IPS DF 6.9 (cell line): ENCODE data around the gene SREK1.
"Not testable (repeated sequence)": the region's sequence is repeated elsewhere in the genome, so short reads cannot be mapped to it uniquely, and the experiment has no call there.

Source experiments
- DNase-seq: peaks from one replicate; pipeline ENCODE4 v3.0.0-alpha.2; 2013; ENCODE audit warnings: low read depth, low spot score
- H3K27ac ChIP-seq: one replicate; pipeline ENCODE4 v1.5.1; 2013; ENCODE audit warnings: low read length, control low read depth
- H3K27me3 ChIP-seq: 2 replicates; pipeline ENCODE4 v1.6.1; 2013; ENCODE audit warnings: mild to moderate bottlenecking, low read length; ENCODE audit not compliant: control insufficient read depth, insufficient read depth
- H3K36me3 ChIP-seq: 2 replicates; pipeline ENCODE4 v1.6.1; 2013; ENCODE audit warnings: low read length; ENCODE audit not compliant: control insufficient read depth, insufficient read depth
- H3K4me1 ChIP-seq: 2 replicates; pipeline ENCODE4 v1.6.1; 2013; ENCODE audit warnings: low read length; ENCODE audit not compliant: control insufficient read depth, insufficient read depth
- H3K4me3 ChIP-seq: 2 replicates; pipeline ENCODE4 v1.5.1; 2013; ENCODE audit warnings: mild to moderate bottlenecking, low read length
- H3K9me3 ChIP-seq: 2 replicates; pipeline ENCODE4 v1.6.1; 2013; ENCODE audit warnings: low read length, inconsistent platforms; ENCODE audit not compliant: control insufficient read depth, insufficient read depth
- WGBS: extraction: QIAGEN DNeasy Blood & Tissue Kit; methylation state at CpG from one replicate; pipeline ENCODE4 v1.1.7; 2013; ENCODE audit warnings: mixed read lengths, missing lambda C conversion rate; ENCODE audit not compliant: insufficient read length, insufficient coverage; 5-methylcytosine and 5-hydroxymethylcytosine counted together

The SREK1 gene, protein sequence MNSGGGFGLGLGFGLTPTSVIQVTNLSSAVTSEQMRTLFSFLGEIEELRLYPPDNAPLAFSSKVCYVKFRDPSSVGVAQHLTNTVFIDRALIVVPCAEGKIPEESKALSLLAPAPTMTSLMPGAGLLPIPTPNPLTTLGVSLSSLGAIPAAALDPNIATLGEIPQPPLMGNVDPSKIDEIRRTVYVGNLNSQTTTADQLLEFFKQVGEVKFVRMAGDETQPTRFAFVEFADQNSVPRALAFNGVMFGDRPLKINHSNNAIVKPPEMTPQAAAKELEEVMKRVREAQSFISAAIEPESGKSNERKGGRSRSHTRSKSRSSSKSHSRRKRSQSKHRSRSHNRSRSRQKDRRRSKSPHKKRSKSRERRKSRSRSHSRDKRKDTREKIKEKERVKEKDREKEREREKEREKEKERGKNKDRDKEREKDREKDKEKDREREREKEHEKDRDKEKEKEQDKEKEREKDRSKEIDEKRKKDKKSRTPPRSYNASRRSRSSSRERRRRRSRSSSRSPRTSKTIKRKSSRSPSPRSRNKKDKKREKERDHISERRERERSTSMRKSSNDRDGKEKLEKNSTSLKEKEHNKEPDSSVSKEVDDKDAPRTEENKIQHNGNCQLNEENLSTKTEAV

DNA sequence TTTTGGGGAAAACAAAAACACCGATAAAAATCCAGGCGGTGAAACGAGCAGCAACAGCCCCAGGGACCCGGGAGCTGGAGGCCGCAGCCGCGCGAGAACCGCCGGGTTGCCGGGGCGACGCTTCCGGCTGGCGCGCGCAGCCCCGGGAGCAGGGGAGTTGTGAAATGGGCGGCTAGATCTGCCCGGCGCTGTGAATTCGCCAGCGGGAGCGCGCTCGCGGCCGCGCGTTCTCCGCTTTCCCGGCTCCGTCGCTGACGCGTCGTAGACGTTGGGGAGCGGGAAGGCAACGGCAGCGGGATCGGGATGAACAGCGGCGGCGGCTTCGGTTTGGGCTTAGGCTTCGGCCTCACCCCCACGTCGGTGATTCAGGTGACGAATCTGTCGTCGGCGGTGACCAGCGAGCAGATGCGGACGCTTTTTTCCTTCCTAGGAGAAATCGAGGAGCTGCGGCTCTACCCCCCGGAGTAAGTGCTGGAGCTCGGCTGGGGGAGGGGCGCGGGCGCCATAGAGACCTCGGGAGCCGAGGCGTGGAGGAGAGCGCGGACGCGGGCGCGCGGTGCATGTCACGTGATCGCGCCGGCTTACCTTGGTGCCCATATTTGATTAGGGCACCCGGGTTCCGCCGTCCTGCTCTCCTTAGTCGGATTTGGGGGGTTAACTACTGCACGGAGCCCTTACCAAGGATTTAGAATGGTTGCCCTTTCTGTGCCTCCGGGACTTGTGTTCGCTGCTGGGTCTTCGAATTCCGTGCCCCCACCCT lies at the start of gene SREK1:
TSS of gene SREK1 (plus strand) at position 227 of the 760 bp plus-strand sequence. CDS start at position 304, 77 bp downstream.
- no CpG with 5 or more reads among the region's 86 CpGs for WGBS
- DNase-seq = peak; percentile 83
- no peak within 1 kb of the TSS for H3K27ac ChIP-seq

DNA sequence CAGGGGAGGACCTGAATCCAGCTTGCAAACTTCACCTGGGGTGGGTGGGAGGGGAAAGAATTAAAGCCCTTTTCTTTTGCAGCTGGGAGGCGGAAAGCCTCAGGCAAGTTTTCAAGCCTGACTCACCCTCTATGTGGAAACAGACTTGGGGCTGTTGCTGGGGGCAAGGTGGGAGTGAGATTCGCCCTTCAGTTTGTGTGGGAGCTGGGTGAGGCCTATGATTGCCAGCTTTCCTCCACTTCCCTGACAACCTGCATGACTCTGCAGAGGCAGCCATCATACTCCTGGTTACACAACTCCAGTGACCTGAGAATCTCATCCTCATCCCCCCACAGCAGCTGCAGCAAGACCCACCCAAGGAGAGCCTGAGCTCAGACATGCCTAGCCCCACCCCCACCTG lies 43.2 kb upstream of the SREK1 start:
- no peak overlapping the region for H3K4me3 ChIP-seq
- no peaks in the 10 kb centered on the region for H3K9me3 ChIP-seq
- H3K4me1 ChIP-seq = no peaks in the 10 kb centered on the region
- no CpG with 5 or more reads among the region's 2 CpGs for WGBS
- DNase-seq = no peak
- H3K27ac ChIP-seq = no peak overlapping the region
- no peaks in the 10 kb centered on the region for H3K27me3 ChIP-seq
- no peaks in the 10 kb centered on the region for H3K36me3 ChIP-seq

More for the DNA sequence above, at the start of gene SREK1:
- Histone ChIP-seq H3K4me1 (no peaks in the 10 kb centered on the region), H3K9me3 (no peaks in the 10 kb centered on the region), H3K4me3 (peak within 1 kb of the TSS; percentile 97), H3K36me3 (no peaks in the 10 kb centered on the region), H3K27me3 (no peaks in the 10 kb centered on the region)

DNA sequence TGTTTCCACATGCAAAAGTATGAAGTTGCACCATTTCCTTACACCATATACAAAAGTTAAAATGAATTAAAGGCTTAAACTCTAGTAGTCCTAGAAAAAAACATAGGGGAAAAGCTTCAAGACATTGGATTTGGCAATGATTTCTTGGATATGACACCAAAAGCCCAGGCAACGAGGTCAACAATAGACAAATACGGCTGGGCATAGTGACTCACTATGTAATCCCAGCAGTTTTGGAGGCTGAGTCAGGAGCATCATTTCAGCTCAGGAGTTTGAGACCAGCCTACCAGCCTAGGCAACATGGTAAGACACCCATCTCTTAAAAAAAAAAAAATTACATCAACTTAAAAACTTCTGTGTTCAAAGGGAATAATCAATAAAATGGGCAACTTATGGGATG lies 30.9 kb upstream of the SREK1 start:
- Histone ChIP-seq H3K9me3 (no peaks in the 10 kb centered on the region; the same call in 1 of the 2 replicates), H3K4me3 (no peak overlapping the region), H3K36me3 (no peaks in the 10 kb centered on the region), H3K4me1 (no peaks in the 10 kb centered on the region), H3K27me3 (no peaks in the 10 kb centered on the region), H3K27ac (no peak overlapping the region)
- DNase-seq = no peak
- no CpG with 5 or more reads among the region's 2 CpGs for WGBS

DNA sequence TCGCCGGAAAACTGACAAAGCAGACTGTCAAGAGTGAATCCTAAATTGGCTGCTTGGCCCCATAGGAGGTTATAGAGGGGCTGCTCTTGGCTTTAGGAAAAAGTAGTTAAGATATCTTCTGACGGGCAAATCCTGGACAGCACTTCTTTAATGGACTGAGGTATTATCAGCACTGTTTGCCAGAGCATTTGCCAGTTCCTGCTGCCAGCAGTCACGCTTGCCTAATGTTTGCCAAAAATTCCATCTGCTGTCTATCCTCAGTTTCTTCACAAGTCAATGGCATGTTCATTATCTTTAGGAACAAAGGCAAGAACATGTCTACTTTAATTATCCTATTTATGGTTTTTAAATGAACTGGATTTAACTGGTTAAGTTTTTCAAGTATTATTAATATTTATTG lies 25.8 kb upstream of the SREK1 start:
- WGBS = no CpG with 5 or more reads among the region's 4 CpGs
- Histone ChIP-seq H3K9me3 (no peaks in the 10 kb centered on the region), H3K36me3 (no peaks in the 10 kb centered on the region), H3K27ac (no peak overlapping the region), H3K4me3 (no peak overlapping the region), H3K27me3 (no peaks in the 10 kb centered on the region), H3K4me1 (no peaks in the 10 kb centered on the region)
- no peak for DNase-seq

DNA sequence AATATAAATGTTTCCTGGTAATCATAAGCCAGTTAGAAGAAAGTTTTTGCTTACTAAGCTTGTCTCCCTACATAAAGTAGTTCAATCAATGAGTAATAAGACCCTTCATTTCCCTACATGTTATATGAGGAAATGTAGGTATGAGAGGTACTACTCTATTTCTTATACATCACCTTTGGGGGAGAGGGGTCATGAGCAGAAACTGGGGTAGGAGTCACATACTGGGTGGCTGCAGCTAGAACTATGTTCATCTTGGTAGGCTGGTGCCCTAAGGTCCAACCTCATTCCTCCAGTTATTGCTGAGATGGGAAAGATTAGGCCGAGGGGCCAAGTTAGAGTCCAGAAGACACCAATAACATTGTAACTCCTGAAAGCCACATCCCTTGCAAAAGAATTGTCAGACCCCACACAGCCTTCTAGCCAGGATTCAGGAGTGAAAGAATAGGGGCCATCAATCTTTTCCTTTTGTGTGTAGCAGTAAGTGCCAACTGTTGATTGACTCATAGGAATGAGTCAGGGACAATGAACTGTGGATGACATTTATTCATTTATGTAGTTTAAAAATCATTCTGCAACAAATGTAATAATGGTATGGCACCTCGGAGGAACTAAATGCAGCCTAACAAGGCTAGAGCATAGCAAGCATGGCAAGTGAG lies 21.6 kb upstream of the SREK1 start:
- Histone ChIP-seq H3K27me3 (no peaks in the 10 kb centered on the region), H3K9me3 (no peaks in the 10 kb centered on the region), H3K27ac (no peak overlapping the region), H3K36me3 (no peaks in the 10 kb centered on the region), H3K4me1 (no peaks in the 10 kb centered on the region), H3K4me3 (no peak overlapping the region)
- DNase-seq = no peak
- WGBS = no CpG with 5 or more reads among the region's 2 CpGs

DNA sequence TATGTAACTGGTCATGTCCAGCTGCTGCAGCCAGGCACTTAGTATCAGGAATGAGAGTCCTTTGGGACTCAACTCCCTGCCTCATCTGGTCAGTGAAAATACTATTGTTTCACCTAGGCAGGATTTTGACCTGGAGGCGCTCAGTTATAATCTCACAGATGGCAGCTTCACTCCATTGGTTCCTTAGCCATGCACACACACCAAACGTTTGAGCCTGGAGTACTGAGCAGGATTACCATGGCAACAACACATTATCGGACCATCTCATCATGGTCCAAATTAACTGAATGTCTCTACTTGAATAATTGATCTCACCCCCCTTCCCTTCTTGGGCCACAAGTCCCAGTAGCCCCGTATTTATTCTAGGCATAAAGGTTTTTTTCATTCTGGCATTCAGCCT lies 15.0 kb upstream of the SREK1 start:
- no peaks in the 10 kb centered on the region for H3K27me3 ChIP-seq
- no peak overlapping the region for H3K27ac ChIP-seq
- H3K36me3 ChIP-seq = no peaks in the 10 kb centered on the region
- H3K4me1 ChIP-seq = no peaks in the 10 kb centered on the region
- H3K4me3 ChIP-seq = no peak overlapping the region
- WGBS = no CpG with 5 or more reads among the region's 4 CpGs
- DNase-seq = no peak
- no peaks in the 10 kb centered on the region for H3K9me3 ChIP-seq

DNA sequence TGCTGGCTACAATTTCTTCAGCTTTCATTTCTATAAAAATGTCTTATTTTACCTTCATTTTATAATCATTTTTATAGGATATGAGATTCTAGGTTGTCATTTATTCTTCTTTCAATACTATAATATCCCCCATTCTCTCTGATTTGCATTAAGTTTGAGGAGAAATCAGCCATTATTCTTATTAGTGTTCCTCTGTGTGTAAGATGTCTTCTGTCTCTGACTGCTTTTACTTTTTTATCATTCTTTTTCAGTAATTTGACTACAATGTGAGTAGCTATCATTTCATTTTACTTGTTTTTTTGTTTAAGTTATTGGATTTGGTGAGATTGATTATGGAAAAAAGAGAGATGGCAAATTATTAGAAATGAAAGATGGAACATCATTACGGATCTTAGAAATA lies 13.6 kb upstream of the SREK1 start:
- no peaks in the 10 kb centered on the region for H3K27me3 ChIP-seq
- H3K9me3 ChIP-seq = no peaks in the 10 kb centered on the region
- 100% methylated on average over 1 of the region's 1 CpG for WGBS
- no peak overlapping the region for H3K27ac ChIP-seq
- H3K4me1 ChIP-seq = no peaks in the 10 kb centered on the region
- no peaks in the 10 kb centered on the region for H3K36me3 ChIP-seq
- DNase-seq = no peak
- H3K4me3 ChIP-seq = no peak overlapping the region

DNA sequence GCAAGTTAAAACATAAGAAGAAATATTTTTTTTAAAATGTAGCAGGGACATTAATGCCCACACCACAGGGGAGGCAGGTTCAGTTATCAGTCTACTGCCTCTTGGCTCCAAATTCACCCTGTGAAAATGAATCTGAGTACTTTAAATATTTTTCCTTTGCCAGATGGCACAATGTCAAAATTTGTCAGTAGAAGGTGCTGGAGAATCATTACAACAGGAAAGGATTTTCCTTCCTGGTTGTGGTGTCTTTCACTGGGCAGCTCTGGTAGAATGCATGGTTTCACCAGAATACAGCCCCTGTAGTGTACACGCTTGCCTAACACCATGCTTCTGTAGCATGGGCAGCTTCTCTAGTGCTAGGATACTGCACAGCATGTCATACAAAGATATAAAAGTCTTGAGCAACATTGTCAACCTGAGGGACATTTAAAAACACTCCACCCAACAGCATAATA lies 9.7 kb upstream of the SREK1 start:
- Histone ChIP-seq H3K4me1 (no peaks in the 10 kb centered on the region), H3K27me3 (no peaks in the 10 kb centered on the region), H3K36me3 (no peaks in the 10 kb centered on the region), H3K27ac (no peak overlapping the region), H3K9me3 (no peaks in the 10 kb centered on the region), H3K4me3 (no peak overlapping the region)
- WGBS = no CpG with 5 or more reads among the region's 1 CpG
- DNase-seq = no peak

DNA sequence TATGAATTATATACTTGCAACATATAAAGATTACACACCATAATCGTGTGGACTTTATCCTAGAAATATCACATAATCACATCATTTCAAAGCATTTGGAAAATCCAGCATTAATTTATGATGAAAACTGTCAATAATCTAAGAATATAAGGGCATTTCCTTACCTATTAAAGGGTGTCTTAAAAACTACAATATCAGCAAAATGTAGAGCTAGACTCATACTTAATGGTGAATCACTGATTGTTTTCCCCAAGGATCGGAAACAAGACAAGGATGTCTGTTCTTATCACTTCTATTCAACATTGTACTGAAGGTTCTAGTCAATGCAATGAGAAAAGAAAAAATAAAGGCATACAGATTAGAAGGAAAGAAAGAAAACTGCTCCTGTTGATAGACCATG lies 8.0 kb upstream of the SREK1 start:
- H3K4me1 ChIP-seq = no peaks in the 10 kb centered on the region
- DNase-seq = no peak
- WGBS = no CpG with 5 or more reads among the region's 2 CpGs

DNA sequence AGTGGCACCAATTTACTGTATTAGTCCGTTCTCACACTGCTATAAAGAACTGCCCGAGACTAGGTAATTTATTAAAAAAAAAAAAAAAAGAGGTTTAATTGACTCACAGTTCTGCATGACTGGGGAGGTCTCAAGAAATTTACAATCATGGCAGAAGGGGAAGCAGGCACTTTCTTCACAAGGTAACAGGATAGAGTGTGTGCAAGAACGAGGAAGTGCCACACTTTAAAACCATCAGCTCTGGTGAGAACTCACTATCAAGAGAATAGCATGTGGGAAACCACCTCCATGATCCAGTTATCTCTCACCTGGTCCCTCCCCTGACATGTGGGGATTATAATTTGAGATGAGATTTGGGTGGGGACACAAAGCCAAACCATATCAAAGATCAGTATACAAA lies 7.2 kb upstream of the SREK1 start:
- not testable (repeated sequence) for DNase-seq, H3K4me1 ChIP-seq, H3K36me3 ChIP-seq, H3K4me3 ChIP-seq, H3K27ac ChIP-seq, H3K27me3 ChIP-seq, H3K9me3 ChIP-seq
- no CpG with 5 or more reads among the region's 3 CpGs for WGBS

More for the DNA sequence above, 8.0 kb upstream of the SREK1 start:
- no peak overlapping the region for H3K4me3 ChIP-seq
- no peaks in the 10 kb centered on the region for H3K27me3 ChIP-seq
- no peaks in the 10 kb centered on the region for H3K36me3 ChIP-seq
- no peak overlapping the region for H3K27ac ChIP-seq
- H3K9me3 ChIP-seq = no peaks in the 10 kb centered on the region
